ENCODE measurements around the gene WDR33.

WDR33 gene

GRCh38 chr2:127672341-127673224 is 138.4 kb downstream of the WDR33 start:
- TF ChIP-seq, protein P1, sequence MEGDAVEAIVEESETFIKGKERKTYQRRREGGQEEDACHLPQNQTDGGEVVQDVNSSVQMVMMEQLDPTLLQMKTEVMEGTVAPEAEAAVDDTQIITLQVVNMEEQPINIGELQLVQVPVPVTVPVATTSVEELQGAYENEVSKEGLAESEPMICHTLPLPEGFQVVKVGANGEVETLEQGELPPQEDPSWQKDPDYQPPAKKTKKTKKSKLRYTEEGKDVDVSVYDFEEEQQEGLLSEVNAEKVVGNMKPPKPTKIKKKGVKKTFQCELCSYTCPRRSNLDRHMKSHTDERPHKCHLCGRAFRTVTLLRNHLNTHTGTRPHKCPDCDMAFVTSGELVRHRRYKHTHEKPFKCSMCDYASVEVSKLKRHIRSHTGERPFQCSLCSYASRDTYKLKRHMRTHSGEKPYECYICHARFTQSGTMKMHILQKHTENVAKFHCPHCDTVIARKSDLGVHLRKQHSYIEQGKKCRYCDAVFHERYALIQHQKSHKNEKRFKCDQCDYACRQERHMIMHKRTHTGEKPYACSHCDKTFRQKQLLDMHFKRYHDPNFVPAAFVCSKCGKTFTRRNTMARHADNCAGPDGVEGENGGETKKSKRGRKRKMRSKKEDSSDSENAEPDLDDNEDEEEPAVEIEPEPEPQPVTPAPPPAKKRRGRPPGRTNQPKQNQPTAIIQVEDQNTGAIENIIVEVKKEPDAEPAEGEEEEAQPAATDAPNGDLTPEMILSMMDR (conservative IDR thresholded peaks at IDR 0.05; ENCODE audit: control insufficient read depth, insufficient read depth, low read depth, low read length), result no peak
- no peak for DNase-seq (ENCODE audit: low read depth)
- H3K4me3 ChIP-seq (ENCODE audit: control insufficient read depth, low read depth, low read length), result no peak overlapping the region

DNA sequence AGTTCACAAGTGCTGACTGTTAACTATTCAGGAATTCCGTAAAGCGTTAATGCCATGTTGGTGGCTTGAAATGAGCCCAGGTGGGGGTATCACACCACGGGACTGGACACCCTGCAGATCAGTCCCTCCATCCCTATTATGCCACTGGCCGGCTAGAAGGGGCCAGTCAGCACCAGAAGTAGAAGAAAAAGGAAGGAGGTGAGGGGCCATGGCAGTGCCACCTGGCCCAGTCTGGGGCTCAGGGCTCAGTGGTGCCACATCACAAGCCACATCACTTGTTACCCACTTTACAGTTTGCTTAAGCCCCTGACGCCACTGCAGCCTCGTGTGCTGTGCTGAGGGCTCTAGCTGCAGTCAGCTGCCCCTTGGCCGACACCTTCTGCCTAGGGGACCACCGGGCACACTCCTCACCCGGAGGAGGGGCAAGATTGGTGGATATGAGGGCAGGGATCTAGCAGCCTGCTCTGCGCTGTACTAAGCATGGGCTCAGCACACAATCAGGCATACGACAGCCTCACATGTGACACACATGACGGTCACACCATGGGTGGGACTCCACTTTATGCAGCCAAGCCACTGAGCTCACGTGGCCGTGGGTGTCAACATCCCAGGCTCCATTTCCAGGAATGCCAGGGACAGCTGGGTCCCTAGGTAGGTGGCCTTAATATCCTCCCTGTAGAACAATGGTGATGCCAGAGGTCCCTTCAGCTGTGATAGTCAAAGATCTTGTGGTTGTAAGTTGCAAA is 139.2 kb downstream of the WDR33 start:
- no peak overlapping the region for H3K4me3 ChIP-seq (ENCODE audit: control insufficient read depth, low read depth, low read length)
- TF ChIP-seq, protein P1 (conservative IDR thresholded peaks at IDR 0.05; ENCODE audit: control insufficient read depth, insufficient read depth, low read depth, low read length), result no peak
- DNase-seq (ENCODE audit: low read depth), result no peak

GRCh38 chr2:127670957-127671290 is 140.0 kb downstream of the WDR33 start:
- H3K4me3 ChIP-seq (ENCODE audit: control insufficient read depth, low read depth, low read length), result no peak overlapping the region
- TF ChIP-seq, protein P1 (conservative IDR thresholded peaks at IDR 0.05; ENCODE audit: control insufficient read depth, insufficient read depth, low read depth, low read length), result no peak
- DNase-seq (ENCODE audit: low read depth), result no peak

- no peak overlapping the region for H3K4me3 ChIP-seq (ENCODE audit: control insufficient read depth, low read depth, low read length)
- TF ChIP-seq, protein P1 (conservative IDR thresholded peaks at IDR 0.05; ENCODE audit: control insufficient read depth, insufficient read depth, low read depth, low read length), result no peak
- no peak for DNase-seq (ENCODE audit: low read depth)
Observed at GRCh38 chr2:127670055-127670956, 140.7 kb downstream of the WDR33 start.

DNA sequence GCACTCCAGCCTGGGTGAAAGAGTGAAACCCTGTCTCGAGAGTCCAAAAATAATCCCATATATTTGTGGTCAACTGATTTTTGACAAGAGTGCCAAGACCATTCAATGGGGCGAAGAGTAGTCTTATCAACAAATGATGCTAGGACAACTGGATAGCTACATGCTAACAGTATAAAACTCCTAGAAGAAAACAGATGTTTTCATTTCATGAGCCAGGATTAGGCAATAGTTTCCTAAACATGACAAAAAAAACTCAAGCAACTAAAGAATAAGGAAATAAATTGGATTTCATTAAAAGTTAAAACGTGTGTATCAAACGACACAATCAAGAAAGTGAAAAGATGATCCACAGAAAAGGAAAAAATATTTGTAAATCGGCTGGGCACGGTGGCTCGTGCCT is 141.9 kb downstream of the WDR33 start:
- TF ChIP-seq, protein P1 (conservative IDR thresholded peaks at IDR 0.05; ENCODE audit: control insufficient read depth, insufficient read depth, low read depth, low read length), result no peak
- DNase-seq (ENCODE audit: low read depth), result peak; percentile 25
- no peak overlapping the region for H3K4me3 ChIP-seq (ENCODE audit: control insufficient read depth, low read depth, low read length)

DNA sequence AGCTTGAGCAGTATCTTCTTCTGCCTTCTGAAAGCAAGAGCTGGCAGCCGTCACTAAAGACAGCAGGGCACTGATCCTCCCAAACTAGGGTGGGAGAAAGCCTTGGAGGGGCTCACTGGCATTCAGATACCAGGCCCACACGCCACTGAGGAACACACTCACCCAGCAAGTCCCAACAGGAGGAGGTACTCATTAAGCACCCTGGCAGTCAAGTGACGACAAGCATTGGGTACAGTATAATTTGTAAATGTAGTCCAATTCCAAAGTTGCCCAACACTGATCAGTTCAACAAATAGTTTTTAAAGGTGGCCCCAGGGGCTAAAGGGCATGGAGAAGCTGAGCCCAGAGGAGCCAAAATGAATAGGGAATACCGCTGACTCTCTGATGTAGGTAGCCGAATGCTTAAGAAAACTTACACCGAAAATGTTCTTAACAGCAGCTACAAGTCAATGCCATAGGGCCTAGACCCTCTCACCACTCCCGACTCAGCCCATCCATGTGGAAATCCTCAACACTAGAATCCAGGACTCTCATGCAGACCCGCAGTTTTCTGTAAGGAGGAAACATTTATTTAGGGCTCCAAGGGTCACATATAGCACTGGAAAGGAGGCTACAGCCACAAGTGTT is 145.6 kb downstream of the WDR33 start:
- no peak for DNase-seq (ENCODE audit: low read depth)
- H3K4me3 ChIP-seq (ENCODE audit: control insufficient read depth, low read depth, low read length), result no peak overlapping the region
- TF ChIP-seq, protein P1 (conservative IDR thresholded peaks at IDR 0.05; ENCODE audit: control insufficient read depth, insufficient read depth, low read depth, low read length), result no peak

Measured in fibroblast of mammary gland (primary cell).